Measurements from ENCODE around the gene CD55. TPM values are rescaled to one million over a fixed set of nuclear protein-coding genes. Genes with fewer than 3 reads are reported as not detected.

Gene CD55
- total RNA-seq, 4 donors from 2014 or later: 8.0 to 75.4 (median 40.1) TPM

DNA sequence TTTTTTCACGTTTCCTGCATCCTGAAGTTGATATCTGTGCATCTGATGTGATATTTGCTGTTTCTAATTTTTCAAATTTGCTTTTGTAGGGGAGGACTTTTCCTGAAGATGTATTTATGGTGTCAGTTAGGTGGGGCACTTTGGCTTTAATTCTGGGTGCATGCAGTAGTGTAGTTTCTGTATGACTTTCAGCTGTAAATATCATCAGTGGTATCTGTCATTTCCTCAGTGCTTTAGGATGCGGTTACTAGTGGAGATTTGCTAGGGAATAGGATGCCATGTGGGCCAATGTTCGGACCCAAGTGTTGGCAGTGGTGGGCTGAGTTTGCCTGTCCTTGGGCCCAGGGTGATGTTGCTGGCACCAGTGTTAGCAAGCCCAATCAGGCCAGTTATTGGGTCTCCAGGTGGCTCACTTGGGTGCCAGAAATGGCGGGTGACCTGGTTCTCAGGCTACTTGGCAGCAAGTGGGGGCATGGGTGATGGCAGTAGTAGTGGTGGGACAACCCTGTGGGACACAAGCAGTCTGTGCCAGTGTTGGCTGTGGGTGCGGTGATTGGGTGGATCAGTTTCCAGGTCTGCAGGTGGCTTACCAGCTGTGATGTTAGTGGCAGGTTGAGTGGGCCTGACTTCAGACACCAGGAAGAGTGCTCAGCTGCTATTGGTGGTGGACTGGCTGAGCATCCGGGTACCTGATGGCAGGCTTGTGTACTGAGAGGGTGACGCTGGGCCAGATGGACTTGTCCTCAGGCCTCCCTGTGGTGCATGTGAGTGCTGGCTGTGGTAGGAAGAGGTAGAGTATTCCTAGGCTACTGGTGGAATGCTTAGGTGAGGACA, 24.4 kb downstream of the CD55 start:
- Histone ChIP-seq H3K27ac (no peak overlapping the region), H3K4me1 (no peaks in the 10 kb centered on the region), H3K4me3 (no peak overlapping the region), H3K36me3 (peaks cover 0 to 29% (median 6%) of the 10 kb centered on the region in 4 donors), H3K27me3 (no peaks in the 10 kb centered on the region), H3K9me3 (peaks cover 0 to 9% of the 10 kb centered on the region in 2 donors)
- TF ChIP-seq, protein P1, sequence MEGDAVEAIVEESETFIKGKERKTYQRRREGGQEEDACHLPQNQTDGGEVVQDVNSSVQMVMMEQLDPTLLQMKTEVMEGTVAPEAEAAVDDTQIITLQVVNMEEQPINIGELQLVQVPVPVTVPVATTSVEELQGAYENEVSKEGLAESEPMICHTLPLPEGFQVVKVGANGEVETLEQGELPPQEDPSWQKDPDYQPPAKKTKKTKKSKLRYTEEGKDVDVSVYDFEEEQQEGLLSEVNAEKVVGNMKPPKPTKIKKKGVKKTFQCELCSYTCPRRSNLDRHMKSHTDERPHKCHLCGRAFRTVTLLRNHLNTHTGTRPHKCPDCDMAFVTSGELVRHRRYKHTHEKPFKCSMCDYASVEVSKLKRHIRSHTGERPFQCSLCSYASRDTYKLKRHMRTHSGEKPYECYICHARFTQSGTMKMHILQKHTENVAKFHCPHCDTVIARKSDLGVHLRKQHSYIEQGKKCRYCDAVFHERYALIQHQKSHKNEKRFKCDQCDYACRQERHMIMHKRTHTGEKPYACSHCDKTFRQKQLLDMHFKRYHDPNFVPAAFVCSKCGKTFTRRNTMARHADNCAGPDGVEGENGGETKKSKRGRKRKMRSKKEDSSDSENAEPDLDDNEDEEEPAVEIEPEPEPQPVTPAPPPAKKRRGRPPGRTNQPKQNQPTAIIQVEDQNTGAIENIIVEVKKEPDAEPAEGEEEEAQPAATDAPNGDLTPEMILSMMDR (IDR thresholded peaks at IDR 0.05): no peak
- TF ChIP-seq POLR2AphosphoS5 (IDR thresholded peaks at IDR 0.05) (no peak), POLR2A (IDR thresholded peaks at IDR 0.05) (no peak), EP300 (IDR thresholded peaks at IDR 0.05; ENCODE audit: low read depth) (no peak)
- intact Hi-C loops (cut with DNase I; ENCODE audit: low total_unique reads): no loop called here
- in situ Hi-C loops (cut with MboI; ENCODE audit: low pct_ligation_motif_present in 1 of 4, low pct_unique_long_range_greater_than_20kb in 1 of 4, low sequenced_read_pairs in 3 of 4): no loop called here
- 45 to 77% methylated on average over 2 to 7 of the region's 7 CpGs for WGBS, 2 donors (ENCODE audit: low coverage in 1 of 2)
- no peak for DNase-seq

DNA sequence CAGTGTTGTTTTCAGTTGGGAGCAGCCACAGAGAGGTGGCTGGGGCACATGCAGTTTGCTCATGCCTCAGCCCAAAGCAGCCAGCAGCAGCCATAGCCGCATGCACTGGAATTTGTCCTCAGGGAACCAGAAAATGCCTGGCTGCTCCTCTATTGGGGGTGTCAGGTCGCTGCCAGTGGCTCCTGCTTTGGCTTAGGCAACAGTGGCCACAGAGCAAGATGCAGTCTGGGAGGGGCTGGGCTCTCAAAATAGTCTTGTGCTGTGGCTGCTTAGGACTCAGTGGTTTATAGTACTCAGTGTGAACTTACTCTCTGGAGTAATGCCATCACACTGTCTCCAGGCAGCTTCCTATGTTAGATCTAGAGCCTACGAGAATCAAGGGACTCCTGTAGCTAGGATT, 25.0 kb downstream of the CD55 start:
- WGBS, 2 donors (ENCODE audit: low coverage in 1 of 2): 83 to 100% methylated on average over 1 to 2 of the region's 3 CpGs
- no peak overlapping the region for H3K4me3 ChIP-seq
- peaks cover 0 to 29% (median 6%) of the 10 kb centered on the region in 4 donors for H3K36me3 ChIP-seq
- no peak overlapping the region for H3K27ac ChIP-seq
- TF ChIP-seq, protein P1 (IDR thresholded peaks at IDR 0.05): no peak
- TF ChIP-seq EP300 (IDR thresholded peaks at IDR 0.05; ENCODE audit: low read depth) (no peak), POLR2AphosphoS5 (IDR thresholded peaks at IDR 0.05) (no peak), POLR2A (IDR thresholded peaks at IDR 0.05) (no peak)
- peaks cover 0 to 9% of the 10 kb centered on the region in 2 donors for H3K9me3 ChIP-seq
- intact Hi-C loops (cut with DNase I; ENCODE audit: low total_unique reads): no loop called here
- H3K27me3 ChIP-seq: no peaks in the 10 kb centered on the region
- H3K4me1 ChIP-seq: no peaks in the 10 kb centered on the region
- in situ Hi-C loops (cut with MboI; ENCODE audit: low pct_ligation_motif_present in 1 of 4, low pct_unique_long_range_greater_than_20kb in 1 of 4, low sequenced_read_pairs in 3 of 4): no loop called here
- DNase-seq: no peak

DNA sequence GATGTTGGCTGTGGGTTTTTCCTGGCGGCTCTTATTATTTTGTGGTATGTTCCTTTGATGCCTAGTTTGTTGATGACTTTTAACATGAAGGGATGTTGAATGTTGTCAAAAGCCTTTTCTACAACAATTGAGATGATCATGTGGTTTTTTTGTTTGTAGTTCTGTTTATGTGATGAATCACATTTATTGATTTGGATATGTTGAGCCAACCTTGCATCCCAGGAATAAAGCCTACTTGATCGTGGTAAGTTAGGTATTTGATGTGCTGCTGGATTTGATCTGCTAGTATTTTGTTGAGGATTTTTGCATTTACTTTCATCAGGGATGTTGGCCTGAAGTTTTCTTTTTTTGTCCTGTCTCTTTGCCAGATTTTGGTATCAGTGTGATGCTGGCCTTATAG, 28.5 kb downstream of the CD55 start:
- peaks cover 0 to 9% of the 10 kb centered on the region in 2 donors for H3K9me3 ChIP-seq
- DNase-seq: no peak
- no peak overlapping the region for H3K27ac ChIP-seq
- intact Hi-C loops (cut with DNase I; ENCODE audit: low total_unique reads) (no loop called here), in situ Hi-C loops (cut with MboI; ENCODE audit: low pct_ligation_motif_present in 1 of 4, low pct_unique_long_range_greater_than_20kb in 1 of 4, low sequenced_read_pairs in 3 of 4) (no loop called here)
- no peak for TF ChIP-seq POLR2AphosphoS5 (IDR thresholded peaks at IDR 0.05)
- TF ChIP-seq EP300 (IDR thresholded peaks at IDR 0.05; ENCODE audit: low read depth): no peak
- no peak for TF ChIP-seq POLR2A (IDR thresholded peaks at IDR 0.05)
- TF ChIP-seq, protein P1 (IDR thresholded peaks at IDR 0.05): no peak
- no peaks in the 10 kb centered on the region for H3K27me3 ChIP-seq
- 99 to 100% methylated on average over 2 of the region's 2 CpGs for WGBS, 2 donors (ENCODE audit: low coverage in 1 of 2)
- H3K36me3 ChIP-seq: peaks cover 0 to 29% (median 6%) of the 10 kb centered on the region in 4 donors
- no peaks in the 10 kb centered on the region for H3K4me1 ChIP-seq
- H3K4me3 ChIP-seq: no peak overlapping the region

DNA sequence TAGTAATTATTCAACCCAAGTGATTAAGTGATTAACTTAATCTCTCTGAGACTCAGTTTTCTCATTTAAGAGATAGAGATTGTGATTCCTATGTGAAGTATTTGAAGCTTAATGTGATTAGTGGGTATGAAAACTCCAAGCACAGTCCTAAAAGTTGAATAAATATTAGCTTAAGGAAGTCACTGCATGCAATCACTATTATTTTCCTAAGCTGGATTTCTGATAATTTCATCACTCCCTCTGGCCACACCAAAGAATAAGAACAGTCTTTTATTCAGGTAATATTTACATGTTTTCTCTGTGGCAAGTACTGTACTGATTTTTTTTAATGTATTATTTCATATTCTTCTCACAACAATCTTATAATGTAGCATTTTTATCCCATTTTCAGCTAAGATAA, 31.1 kb downstream of the CD55 start:
- Histone ChIP-seq H3K4me1 (no peaks in the 10 kb centered on the region), H3K36me3 (peaks cover 0 to 23% (median 6%) of the 10 kb centered on the region in 4 donors), H3K27me3 (no peaks in the 10 kb centered on the region), H3K9me3 (peaks cover 0 to 9% of the 10 kb centered on the region in 2 donors), H3K27ac (no peak overlapping the region), H3K4me3 (no peak overlapping the region)
- intact Hi-C loops (cut with DNase I; ENCODE audit: low total_unique reads): no loop called here
- in situ Hi-C loops (cut with MboI; ENCODE audit: low pct_ligation_motif_present in 1 of 4, low pct_unique_long_range_greater_than_20kb in 1 of 4, low sequenced_read_pairs in 3 of 4): no loop called here
- TF ChIP-seq POLR2AphosphoS5 (IDR thresholded peaks at IDR 0.05): no peak
- DNase-seq: no peak

Measured in transverse colon (tissue), 4 donors.